UCSD-AML1 (cell line): ENCODE measurements around the gene IPCEF1.
"Not testable (repeated sequence)": the region's sequence is repeated elsewhere in the genome, so short reads cannot be mapped to it uniquely, and the experiment has no call there.

Experiments
- DNase-seq: peaks from one replicate; lab custom pipeline; 2025; ENCODE audit not compliant: unreplicated experiment; lab: John Stamatoyannopoulos, UW

IPCEF1 gene

GRCh38 chr6:154337406-154338005, 19.1 kb downstream of the IPCEF1 start:
- DNase-seq = no peak

GRCh38 chr6:154334147-154334546, 22.5 kb downstream of the IPCEF1 start:
- not testable (repeated sequence) for DNase-seq

GRCh38 chr6:154331750-154332149, 24.9 kb downstream of the IPCEF1 start:
- DNase-seq = no peak

GRCh38 chr6:154329350-154330170, 27.0 kb downstream of the IPCEF1 start:
- no peak for DNase-seq

- not testable (repeated sequence) for DNase-seq
These were observed 29.3 kb downstream of the IPCEF1 start for GRCh38 chr6:154327313-154327712.

GRCh38 chr6:154325142-154325541, 31.5 kb downstream of the IPCEF1 start:
- DNase-seq = no peak

GRCh38 chr6:154320181-154320580, 36.4 kb downstream of the IPCEF1 start:
- DNase-seq = no peak

GRCh38 chr6:154319231-154319858, 37.3 kb downstream of the IPCEF1 start:
- DNase-seq = no peak

GRCh38 chr6:154318721-154319120, 37.9 kb downstream of the IPCEF1 start:
- DNase-seq = no peak

GRCh38 chr6:154316131-154316530, 40.5 kb downstream of the IPCEF1 start:
- no peak for DNase-seq

- DNase-seq = no peak
These were observed 42.5 kb downstream of the IPCEF1 start for GRCh38 chr6:154314084-154314483.

GRCh38 chr6:154308986-154309385, 47.6 kb downstream of the IPCEF1 start:
- DNase-seq = no peak

- no peak for DNase-seq
These were observed 48.7 kb downstream of the IPCEF1 start for GRCh38 chr6:154307696-154308425.

- not testable (repeated sequence) for DNase-seq
These were observed 49.5 kb downstream of the IPCEF1 start for GRCh38 chr6:154307147-154307546.

GRCh38 chr6:154306696-154307095, 49.9 kb downstream of the IPCEF1 start:
- no peak for DNase-seq

GRCh38 chr6:154304191-154304590, 52.4 kb downstream of the IPCEF1 start:
- DNase-seq = no peak

GRCh38 chr6:154303642-154304041, 53.0 kb downstream of the IPCEF1 start:
- DNase-seq = not testable (repeated sequence)

- peak; percentile 50 for DNase-seq
These were observed 54.5 kb downstream of the IPCEF1 start for GRCh38 chr6:154301839-154302752.

GRCh38 chr6:154301086-154301625, 55.4 kb downstream of the IPCEF1 start:
- no peak for DNase-seq

- no peak for DNase-seq
These were observed 58.3 kb downstream of the IPCEF1 start for GRCh38 chr6:154298297-154298696.
